GM12872 (cell line): Measurements from ENCODE around the gene IL20RB.
A peak's percentile ranks its signal among the peaks of the same experiment; 100 is the strongest.

Source experiments
- TF ChIP-seq, protein P1 (sequence below): IDR thresholded peaks from 3 replicates; pipeline ENCODE4 v1.5.1; 2011; ENCODE audit warnings: low read depth, mild to moderate bottlenecking, low read length, moderate library complexity; ENCODE audit not compliant: insufficient read depth

IL20RB gene

DNA sequence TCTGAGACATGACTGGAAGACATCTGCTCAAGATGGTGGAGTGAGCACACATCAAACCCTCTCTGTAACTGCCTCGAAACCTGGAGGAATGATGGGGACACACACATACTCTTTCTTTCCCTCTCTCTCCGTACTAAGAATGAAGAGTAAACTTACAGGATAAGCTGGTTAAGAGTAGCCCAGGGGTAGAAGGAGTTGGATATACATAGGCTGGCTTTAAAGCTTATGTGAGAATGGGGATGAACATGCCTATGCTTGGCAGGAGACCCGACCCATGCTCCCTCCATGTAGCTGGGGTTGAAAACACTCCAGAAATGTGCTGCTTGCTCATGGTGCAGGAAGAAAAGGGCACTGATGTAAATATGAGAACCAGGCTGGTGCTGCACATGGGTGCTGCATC lies 68.9 kb downstream of the IL20RB start:
- TF ChIP-seq, protein P1, sequence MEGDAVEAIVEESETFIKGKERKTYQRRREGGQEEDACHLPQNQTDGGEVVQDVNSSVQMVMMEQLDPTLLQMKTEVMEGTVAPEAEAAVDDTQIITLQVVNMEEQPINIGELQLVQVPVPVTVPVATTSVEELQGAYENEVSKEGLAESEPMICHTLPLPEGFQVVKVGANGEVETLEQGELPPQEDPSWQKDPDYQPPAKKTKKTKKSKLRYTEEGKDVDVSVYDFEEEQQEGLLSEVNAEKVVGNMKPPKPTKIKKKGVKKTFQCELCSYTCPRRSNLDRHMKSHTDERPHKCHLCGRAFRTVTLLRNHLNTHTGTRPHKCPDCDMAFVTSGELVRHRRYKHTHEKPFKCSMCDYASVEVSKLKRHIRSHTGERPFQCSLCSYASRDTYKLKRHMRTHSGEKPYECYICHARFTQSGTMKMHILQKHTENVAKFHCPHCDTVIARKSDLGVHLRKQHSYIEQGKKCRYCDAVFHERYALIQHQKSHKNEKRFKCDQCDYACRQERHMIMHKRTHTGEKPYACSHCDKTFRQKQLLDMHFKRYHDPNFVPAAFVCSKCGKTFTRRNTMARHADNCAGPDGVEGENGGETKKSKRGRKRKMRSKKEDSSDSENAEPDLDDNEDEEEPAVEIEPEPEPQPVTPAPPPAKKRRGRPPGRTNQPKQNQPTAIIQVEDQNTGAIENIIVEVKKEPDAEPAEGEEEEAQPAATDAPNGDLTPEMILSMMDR = no peak

DNA sequence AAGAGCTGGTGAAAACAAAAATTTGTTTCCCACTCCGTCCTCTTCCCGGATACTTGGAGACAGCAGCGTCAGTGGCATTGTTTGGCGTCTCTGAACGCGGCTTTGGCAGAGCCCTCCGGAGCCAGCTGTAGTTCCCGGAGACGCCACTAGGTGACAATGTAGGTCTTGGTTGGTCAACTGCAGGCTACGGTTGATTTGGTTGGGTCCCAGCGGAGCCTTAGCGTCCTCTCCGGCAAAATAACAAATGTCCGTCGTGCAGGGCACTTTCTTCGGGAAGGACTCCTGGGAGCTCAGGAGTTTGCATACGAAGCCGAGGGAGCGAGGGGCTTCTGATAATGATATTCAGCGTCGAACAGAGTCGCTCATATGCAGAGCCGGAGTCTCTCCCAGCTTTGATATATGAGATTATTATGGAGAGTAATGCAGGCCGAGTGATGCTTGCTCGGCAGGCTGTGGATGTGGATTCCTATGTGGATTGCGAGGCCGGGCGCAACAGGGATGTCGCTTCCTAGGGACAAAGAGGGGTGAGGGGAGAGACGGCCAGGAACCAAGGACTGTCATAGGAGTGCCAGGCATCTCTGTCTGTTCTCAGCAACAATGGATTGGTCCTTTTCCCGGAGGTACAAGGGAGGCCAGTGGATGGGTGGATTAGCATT lies 74.8 kb downstream of the IL20RB start:
- TF ChIP-seq, protein P1 = peak; percentile 99

DNA sequence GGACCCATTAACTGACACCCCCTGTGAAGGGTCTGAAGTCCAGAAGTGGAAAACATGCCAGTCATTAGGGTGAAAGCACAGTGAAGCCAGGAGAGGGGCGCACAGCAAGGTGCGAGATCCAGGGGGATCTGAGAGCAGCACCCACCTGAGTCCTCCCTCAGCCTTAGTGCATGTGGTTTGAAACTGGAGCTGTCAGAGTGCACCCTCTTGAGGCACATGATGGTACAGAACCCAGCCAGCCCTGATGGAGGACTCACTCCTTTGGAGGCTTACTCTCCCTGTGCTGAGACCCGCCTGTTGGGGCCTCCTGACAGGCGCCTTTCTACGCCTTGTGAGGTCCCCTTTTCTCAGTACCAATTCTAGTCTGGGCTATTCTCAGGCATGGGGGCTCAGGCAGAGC lies 77.8 kb downstream of the IL20RB start:
- TF ChIP-seq, protein P1 = peak; percentile 52

DNA sequence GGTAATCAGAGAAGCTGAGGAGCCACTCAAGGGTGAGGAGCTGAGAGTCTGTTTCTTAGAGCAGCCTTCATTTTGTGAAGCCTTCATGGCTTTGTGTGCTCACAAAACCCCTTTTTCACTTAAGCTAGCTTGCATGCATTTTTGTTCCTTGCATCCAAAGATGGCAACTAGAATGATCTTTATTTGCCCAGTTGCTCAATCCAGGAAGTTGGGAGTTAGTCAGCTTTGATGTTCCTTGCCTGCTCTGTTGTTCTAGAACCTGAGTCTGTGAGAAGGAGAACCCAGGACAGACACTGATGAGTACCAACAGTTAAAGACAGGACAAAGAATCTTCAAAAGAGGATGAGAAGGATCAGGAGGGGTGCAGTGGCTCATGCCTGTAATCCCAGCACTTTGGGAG lies 81.8 kb downstream of the IL20RB start:
- TF ChIP-seq, protein P1 = no peak

DNA sequence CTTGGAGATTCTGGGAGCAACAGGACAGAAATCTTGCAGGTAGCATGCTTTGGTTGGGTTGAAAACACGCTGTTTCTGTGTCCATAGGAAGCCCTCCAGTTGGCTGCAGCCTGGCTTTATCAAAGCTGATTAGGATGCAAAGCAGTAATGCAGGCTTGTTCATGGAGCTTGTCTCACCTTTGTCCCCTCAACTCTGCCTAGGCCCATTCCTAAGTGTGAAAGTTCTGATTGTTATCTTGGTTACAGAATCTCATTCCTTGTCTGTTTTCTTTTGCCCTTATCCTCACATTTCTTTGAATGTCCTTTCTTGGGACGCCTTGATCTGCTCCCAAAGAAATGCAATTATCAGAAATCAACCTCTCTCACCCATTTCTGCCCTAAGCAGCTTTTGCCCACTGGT lies 83.5 kb downstream of the IL20RB start:
- TF ChIP-seq, protein P1 = no peak

DNA sequence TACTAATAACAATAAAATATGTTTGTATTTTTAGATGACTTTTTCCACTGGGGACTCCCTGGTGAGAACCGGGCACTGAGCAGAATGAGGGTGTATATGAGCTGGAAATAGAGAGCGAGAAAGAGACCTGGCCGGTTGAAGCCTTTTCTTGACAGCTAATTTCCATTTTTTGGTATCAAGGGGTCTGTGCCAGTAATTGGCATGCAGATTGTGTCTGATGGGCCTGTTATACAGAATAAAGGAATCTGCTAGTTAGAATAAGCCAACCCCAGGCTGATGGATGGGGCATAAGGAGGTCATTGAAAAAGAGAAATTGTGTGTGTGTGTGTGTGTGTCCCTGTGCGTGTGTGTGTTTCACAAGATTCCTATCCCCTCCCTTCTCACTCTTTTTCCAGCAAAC lies 83.9 kb downstream of the IL20RB start:
- TF ChIP-seq, protein P1 = no peak

DNA sequence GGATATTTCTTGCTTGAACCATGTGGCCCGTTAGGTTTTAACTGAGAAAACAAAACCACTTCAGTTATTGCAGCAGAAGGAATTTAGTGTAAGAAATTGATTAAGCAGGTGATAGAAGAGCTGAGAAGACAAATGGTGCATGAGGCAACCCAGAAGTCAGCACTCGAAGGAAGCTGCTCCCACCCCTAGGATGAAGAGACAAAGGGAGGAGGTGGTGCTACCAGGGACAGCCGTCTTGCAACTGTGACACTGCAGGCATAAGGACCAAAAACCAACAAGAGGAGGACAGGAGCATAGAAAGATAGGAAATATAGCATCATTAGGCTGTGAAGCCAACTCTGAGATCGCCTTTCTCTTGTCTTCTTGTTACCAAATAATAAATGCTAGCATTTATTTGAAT lies 89.0 kb downstream of the IL20RB start:
- TF ChIP-seq, protein P1 = no peak
